Measurements from ENCODE around the gene KCNK13.
"Not testable (repeated sequence)": the region's sequence is repeated elsewhere in the genome, so short reads cannot be mapped to it uniquely, and the experiment has no call there.

The KCNK13 gene

GRCh38 chr14:90184094-90184493 lies 122.3 kb downstream of the KCNK13 start:
- DNase-seq (ENCODE audit: extremely low spot score, insufficient read length, low read depth) (no peak), FAIRE-seq (no peak)

- no peak for DNase-seq (ENCODE audit: extremely low spot score, insufficient read length, low read depth)
Measured at GRCh38 chr14:90184571-90185266, 122.9 kb downstream of the KCNK13 start.

GRCh38 chr14:90188588-90188987 lies 126.8 kb downstream of the KCNK13 start:
- no peak for FAIRE-seq
- no peak for DNase-seq (ENCODE audit: extremely low spot score, insufficient read length, low read depth)

More at GRCh38 chr14:90184571-90185266, 122.9 kb downstream of the KCNK13 start:
- no peak for FAIRE-seq

GRCh38 chr14:90191154-90191553 lies 129.4 kb downstream of the KCNK13 start:
- DNase-seq (ENCODE audit: extremely low spot score, insufficient read length, low read depth) (no peak), FAIRE-seq (no peak)

- FAIRE-seq: no peak
- DNase-seq (ENCODE audit: extremely low spot score, insufficient read length, low read depth): no peak
Measured at GRCh38 chr14:90191585-90191984, 129.8 kb downstream of the KCNK13 start.

GRCh38 chr14:90193925-90194324 lies 132.1 kb downstream of the KCNK13 start:
- DNase-seq (ENCODE audit: extremely low spot score, insufficient read length, low read depth) (no peak), FAIRE-seq (no peak)

- no peak for DNase-seq (ENCODE audit: extremely low spot score, insufficient read length, low read depth)
Measured at GRCh38 chr14:90194706-90195105, 132.9 kb downstream of the KCNK13 start.

GRCh38 chr14:90198541-90199060 lies 136.8 kb downstream of the KCNK13 start:
- FAIRE-seq (no peak), DNase-seq (ENCODE audit: extremely low spot score, insufficient read length, low read depth) (no peak)

More at GRCh38 chr14:90194706-90195105, 132.9 kb downstream of the KCNK13 start:
- FAIRE-seq: no peak

- not testable (repeated sequence) for DNase-seq (ENCODE audit: extremely low spot score, insufficient read length, low read depth); FAIRE-seq
Measured at GRCh38 chr14:90200546-90200945, 138.8 kb downstream of the KCNK13 start.

- DNase-seq (ENCODE audit: extremely low spot score, insufficient read length, low read depth): no peak
- no peak for FAIRE-seq
Measured at GRCh38 chr14:90201344-90201743, 139.6 kb downstream of the KCNK13 start.

GRCh38 chr14:90204516-90204915 lies 142.7 kb downstream of the KCNK13 start:
- FAIRE-seq: no peak

GRCh38 chr14:90213099-90213748 lies 151.4 kb downstream of the KCNK13 start:
- DNase-seq (ENCODE audit: extremely low spot score, insufficient read length, low read depth) (no peak), FAIRE-seq (no peak)

More at GRCh38 chr14:90204516-90204915, 142.7 kb downstream of the KCNK13 start:
- no peak for DNase-seq (ENCODE audit: extremely low spot score, insufficient read length, low read depth)

GRCh38 chr14:90228478-90228877 lies 166.7 kb downstream of the KCNK13 start:
- no peak for FAIRE-seq
- no peak for DNase-seq (ENCODE audit: extremely low spot score, insufficient read length, low read depth)

- not testable (repeated sequence) for FAIRE-seq; DNase-seq (ENCODE audit: extremely low spot score, insufficient read length, low read depth)
Measured at GRCh38 chr14:90229942-90230341, 168.1 kb downstream of the KCNK13 start.

All from GM18507 (cell line).